SH-SY5Y (cell line): ENCODE data around the gene UGT1A7.

Experiments used
- GATA2 ChIP-seq: IDR thresholded peaks from 2 replicates; pipeline ENCODE4 v1.6.1; 2011; ENCODE audit warnings: mild to moderate bottlenecking, low read depth, low read length
- GATA3 ChIP-seq: IDR thresholded peaks from 2 replicates; pipeline ENCODE4 v1.6.1; 2011; ENCODE audit warnings: low read depth, mild to moderate bottlenecking, low read length, moderate library complexity

GRCh38 chr2:233758141-233758540, 76.4 kb downstream of the UGT1A7 start:
- TF ChIP-seq GATA2 = no peak
- no peak for TF ChIP-seq GATA3
